Mucosa of descending colon (tissue), 3 donors: Measurements from ENCODE around the gene SEZ6L2. TPM values are rescaled to one million over a fixed set of nuclear protein-coding genes. Genes with fewer than 3 reads are reported as not detected.
"Not testable (repeated sequence)": the region's sequence is repeated elsewhere in the genome, so short reads cannot be mapped to it uniquely, and the experiment has no call there.

Experiments
- ATAC-seq: fragments of 200-7000 bp; cut with Tn5 transposase; one replicate; pipeline ENCODE4 v1.9.1; 2020; ENCODE audit warnings: mild to moderate bottlenecking, moderate library complexity
- DNase-seq, 3 donors: peaks; one replicate each; pipeline ENCODE4 v3.0.0-alpha.2; 2020
- H3K36me3 ChIP-seq: fragments of 200-600 bp; one replicate; pipeline ENCODE4 v1.8.0; 2021; ENCODE audit warnings: low read depth, mild to moderate bottlenecking
- H3K4me1 ChIP-seq: fragments of 200-600 bp; one replicate; pipeline ENCODE4 v1.8.0; 2021; ENCODE audit warnings: low read depth, mild to moderate bottlenecking
- H3K4me3 ChIP-seq: fragments of 200-600 bp; one replicate; pipeline ENCODE4 v1.8.0; 2021; ENCODE audit warnings: mild to moderate bottlenecking
- H3K9me3 ChIP-seq: fragments of 200-600 bp; one replicate; pipeline ENCODE4 v1.8.0; 2021; ENCODE audit warnings: mild to moderate bottlenecking
- intact Hi-C, 2 donors: fragments of 100-400 bp; cut with DNase I in 1 of 2; cut with micrococcal nuclease in 1 of 2; formaldehyde crosslinking; loops; one replicate each; pipeline versions ENCODE4 v1.11.0 to v1.11.1; 2022; cut with DNase I, micrococcal nuclease
- total RNA-seq, 3 donors: library from RNA; stranded (reverse); fragmentation: NEBNext Ultra II Directional in 2 of 3; extraction: Animal tissue kit (Norgen Biotek cat#: 25700) in 2 of 3; gene quantifications; one replicate each; pipeline versions ENCODE4 v1.2.1 to v1.2.4, GENCODE V29; 2021 to 2023
- TF ChIP-seq, protein P1 (sequence below): fragments of 200-600 bp; IDR thresholded peaks from one replicate; pipeline ENCODE4 v1.8.0; 2022; ENCODE audit warnings: antibody characterized with exemption, mild to moderate bottlenecking
- donor health status: DM: no; HTN: no; CAD: no; lungs with moderate emphysema.
- donor health status: DM: no; HTN: no; CAD: no.
- donor health status: DM: no; HTN: yes; CAD: no.

Gene SEZ6L2
- total RNA-seq, 3 donors from 2014 or later, result 6.1 to 9.6 (median 7.0) TPM

DNA sequence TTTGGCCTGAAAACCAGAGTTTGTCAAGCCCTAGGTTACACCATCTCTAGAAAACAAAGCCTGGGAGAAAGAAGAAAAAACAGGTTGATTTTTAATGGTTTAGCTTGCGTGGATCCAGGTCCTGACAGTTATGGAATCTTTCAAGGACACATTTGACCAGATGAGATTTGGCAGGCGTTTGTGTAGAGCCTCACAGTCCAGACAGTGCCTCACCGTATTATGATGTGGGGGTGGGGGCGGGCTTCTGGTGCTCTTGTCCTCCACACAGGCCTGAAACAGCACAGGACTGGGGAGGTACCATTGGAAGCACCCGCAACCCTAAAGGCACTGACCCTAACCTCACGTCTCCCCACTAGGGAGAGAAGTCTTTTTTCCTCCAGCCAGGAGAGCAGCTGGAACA is 59.5 kb downstream of the SEZ6L2 start:
- DNase-seq, result no peak
- Histone ChIP-seq H3K36me3 (peaks cover 42% of the 10 kb centered on the region), H3K4me3 (no peak overlapping the region), H3K9me3 (no peaks in the 10 kb centered on the region), H3K4me1 (no peaks in the 10 kb centered on the region)
- intact Hi-C loops, result no loop called here
- TF ChIP-seq, protein P1, sequence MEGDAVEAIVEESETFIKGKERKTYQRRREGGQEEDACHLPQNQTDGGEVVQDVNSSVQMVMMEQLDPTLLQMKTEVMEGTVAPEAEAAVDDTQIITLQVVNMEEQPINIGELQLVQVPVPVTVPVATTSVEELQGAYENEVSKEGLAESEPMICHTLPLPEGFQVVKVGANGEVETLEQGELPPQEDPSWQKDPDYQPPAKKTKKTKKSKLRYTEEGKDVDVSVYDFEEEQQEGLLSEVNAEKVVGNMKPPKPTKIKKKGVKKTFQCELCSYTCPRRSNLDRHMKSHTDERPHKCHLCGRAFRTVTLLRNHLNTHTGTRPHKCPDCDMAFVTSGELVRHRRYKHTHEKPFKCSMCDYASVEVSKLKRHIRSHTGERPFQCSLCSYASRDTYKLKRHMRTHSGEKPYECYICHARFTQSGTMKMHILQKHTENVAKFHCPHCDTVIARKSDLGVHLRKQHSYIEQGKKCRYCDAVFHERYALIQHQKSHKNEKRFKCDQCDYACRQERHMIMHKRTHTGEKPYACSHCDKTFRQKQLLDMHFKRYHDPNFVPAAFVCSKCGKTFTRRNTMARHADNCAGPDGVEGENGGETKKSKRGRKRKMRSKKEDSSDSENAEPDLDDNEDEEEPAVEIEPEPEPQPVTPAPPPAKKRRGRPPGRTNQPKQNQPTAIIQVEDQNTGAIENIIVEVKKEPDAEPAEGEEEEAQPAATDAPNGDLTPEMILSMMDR, result no peak
- ATAC-seq, result no peak

DNA sequence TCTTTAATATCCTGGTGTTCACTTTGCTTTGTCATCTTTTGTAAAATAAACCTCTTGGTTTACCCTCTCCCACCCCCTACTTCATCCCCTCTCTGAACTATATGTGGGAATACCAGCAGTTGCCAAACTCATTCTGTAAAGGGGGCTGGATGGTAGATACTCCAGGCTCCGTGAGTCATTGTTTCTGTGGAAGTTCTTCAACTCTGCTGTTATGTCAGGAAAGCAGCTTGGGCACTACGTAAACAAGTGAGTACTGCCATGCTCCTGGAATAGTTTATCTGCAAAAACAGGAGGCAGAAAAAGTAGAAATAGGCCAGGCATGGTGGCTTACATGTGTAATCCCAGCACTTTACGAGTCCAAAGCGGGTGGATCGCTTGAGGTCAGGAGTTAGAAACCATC is 61.5 kb downstream of the SEZ6L2 start:
- no peaks in the 10 kb centered on the region for H3K9me3 ChIP-seq
- H3K4me1 ChIP-seq, result no peaks in the 10 kb centered on the region
- intact Hi-C loops, result no loop called here
- DNase-seq (no peak), ATAC-seq (no peak)
- TF ChIP-seq, protein P1, result no peak
- H3K36me3 ChIP-seq, result peaks cover 42% of the 10 kb centered on the region
- H3K4me3 ChIP-seq, result no peak overlapping the region

DNA sequence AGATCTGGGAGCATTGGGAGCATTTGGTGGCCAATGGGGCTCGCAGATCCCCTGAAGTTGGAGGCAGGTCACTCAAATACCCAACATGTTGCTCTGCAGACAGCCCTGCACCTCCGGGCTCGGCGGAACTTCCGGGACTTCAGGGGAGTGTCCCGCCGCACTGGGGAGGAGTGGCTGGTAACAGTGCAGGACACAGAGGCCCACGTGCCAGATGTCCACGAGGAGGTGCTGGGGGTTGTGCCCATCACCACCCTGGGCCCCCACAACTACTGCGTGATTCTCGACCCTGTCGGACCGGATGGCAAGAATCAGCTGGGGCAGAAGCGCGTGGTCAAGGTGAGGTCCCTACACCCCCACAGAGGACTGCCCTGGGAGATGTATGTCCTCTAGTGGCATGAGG is 62.7 kb downstream of the SEZ6L2 start:
- Histone ChIP-seq H3K4me3 (no peak overlapping the region), H3K4me1 (no peaks in the 10 kb centered on the region), H3K9me3 (no peaks in the 10 kb centered on the region), H3K36me3 (peaks cover 33% of the 10 kb centered on the region)
- ATAC-seq (peak; percentile 12), DNase-seq (no peak)
- intact Hi-C loops, result no loop called here
- TF ChIP-seq, protein P1, result no peak

DNA sequence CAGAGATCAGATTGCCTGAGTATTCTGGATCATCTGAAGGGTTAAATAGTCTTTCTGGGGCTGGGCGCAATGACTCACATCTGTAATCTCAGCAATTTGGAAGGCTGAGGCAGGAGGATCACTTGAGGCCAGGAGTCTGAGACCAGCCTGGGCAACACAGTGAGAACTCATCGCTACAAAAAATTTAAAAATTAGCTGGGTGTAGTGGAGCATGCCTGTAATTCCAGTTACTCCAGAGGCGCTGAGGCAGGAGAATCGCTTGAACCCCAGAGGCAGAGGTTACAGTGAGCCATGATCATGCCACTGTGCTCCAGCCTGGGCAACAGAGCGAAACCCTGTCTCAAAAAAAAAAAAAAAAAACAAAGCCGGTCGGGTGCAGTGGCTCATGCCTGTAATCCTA is 63.4 kb downstream of the SEZ6L2 start:
- H3K36me3 ChIP-seq, result peaks cover 29% of the 10 kb centered on the region
- TF ChIP-seq, protein P1, result no peak
- intact Hi-C loops, result no loop called here
- H3K4me3 ChIP-seq, result no peak overlapping the region
- H3K4me1 ChIP-seq, result no peaks in the 10 kb centered on the region
- ATAC-seq, result no peak
- no peaks in the 10 kb centered on the region for H3K9me3 ChIP-seq
- no peak for DNase-seq

DNA sequence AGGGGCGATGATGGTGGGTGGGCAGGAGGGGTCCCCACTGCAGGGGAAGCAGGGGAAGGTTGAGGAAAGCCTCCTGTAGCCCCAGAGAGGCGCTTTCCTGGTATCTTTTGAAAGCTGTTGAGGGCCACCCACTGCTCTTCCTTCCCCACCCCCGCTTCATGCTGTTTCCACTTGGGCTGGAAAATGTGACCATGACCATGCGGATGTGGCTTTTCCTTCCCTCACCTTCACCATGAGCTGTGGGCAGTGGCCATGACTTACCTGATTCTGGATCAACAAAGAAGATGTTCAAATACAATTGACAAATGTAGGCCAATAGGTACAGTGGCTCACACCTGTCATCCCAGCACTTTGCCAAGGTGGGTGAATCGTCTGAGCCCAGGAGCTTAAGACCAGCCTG is 65.3 kb downstream of the SEZ6L2 start:
- DNase-seq (no peak), ATAC-seq (no peak)
- TF ChIP-seq, protein P1, result no peak
- Histone ChIP-seq H3K36me3 (peaks cover 25% of the 10 kb centered on the region), H3K9me3 (no peaks in the 10 kb centered on the region), H3K4me3 (no peak overlapping the region), H3K4me1 (peaks cover 11% of the 10 kb centered on the region)
- intact Hi-C loops, result no loop called here

DNA sequence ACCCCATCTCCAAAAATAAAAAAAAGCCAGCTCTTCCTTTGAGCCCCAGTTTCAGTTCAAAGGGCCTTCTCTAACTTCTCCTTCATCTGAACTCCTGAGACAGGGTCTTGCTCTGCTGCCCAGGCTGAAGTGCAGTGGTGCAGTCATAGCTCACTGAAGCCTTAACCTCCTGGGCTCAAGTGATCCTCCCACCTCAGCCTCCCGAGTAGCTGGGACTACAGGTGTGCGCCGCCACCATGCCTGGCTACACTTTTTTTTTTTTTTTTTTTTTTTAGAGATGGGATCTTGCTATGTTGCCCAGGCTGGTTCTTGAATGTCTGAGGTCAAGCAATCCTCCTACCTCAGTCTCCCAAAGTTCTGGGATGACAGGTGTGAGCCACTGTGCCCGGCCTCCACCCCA is 66.1 kb downstream of the SEZ6L2 start:
- intact Hi-C loops, H3K9me3 ChIP-seq, H3K4me3 ChIP-seq, DNase-seq, ATAC-seq: not testable (repeated sequence)
- Histone ChIP-seq H3K36me3 (peaks cover 22% of the 10 kb centered on the region), H3K4me1 (peaks cover 20% of the 10 kb centered on the region)
